CD4-positive, alpha-beta T cell treated with Interleukin-10 for 1 hour (primary cell): Measurements from ENCODE around the gene CRY1.

ENCODE experiments used
- DNase-seq: peaks from one replicate; pipeline ENCODE4 v3.0.0-alpha.2; 2020

CRY1 gene

DNA sequence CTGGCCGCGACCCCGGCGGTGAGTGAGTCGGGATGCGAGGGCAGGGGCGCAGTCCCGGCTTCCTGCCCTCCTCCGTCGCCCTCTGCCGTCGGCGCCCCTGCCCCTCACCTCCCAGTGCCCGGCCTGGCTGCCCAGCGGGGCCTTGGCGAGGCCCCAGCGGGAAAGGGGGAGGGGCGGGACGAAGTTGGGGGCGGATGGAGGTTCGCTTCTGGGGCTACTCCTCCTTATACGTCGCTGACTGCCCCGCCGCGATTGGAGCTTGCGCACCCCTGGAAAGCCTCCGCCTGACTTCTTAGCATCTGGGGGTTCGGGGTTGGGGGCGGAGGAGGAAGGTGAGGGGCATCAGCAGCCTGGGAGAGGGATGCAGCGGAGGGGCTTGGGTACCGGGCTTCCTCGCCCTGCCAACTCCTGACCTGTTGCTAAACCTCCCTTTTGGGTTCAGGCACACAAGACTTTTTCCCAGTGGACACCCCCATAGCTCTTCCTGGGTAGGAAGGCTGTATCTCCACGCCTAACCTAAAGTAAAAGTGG is 137.2 kb downstream of the CRY1 start:
- DNase-seq: peak; percentile 59

DNA sequence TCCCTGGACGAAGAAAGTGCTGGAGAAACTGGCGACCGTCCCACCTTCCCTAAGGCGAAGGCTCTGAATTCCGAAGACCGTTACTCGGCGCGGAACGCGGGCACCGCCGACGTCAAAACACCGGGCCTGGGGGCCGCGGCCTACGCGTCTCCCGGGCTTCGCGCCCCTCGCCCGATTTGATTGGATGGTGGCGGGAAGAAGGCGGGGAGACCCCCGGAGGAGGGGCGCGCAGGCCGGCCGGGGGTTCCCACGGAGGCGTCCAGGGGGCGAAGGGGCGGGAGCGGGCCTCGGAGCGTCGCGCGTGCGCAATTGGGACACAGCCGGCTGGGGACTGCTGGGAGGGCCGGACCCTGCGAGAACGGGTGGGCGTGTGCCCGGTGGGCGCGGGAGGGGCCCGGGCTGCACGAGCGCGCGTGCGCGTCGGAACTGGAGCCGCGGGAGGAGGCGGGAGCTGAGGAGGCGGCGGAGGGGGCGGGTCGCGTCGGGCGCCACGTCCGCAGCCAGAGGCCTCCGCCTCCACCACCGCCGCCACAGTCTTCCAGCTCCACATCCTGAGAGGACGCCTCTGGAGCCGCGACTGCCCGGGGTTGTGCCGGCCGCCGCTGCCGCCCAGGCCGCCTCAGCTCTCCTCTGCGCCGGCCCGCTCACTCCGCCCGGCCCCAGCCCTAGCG is 137.8 kb downstream of the CRY1 start, which contains the start of gene TMEM263:
Gene TMEM263 (plus strand): TSS at position 531 of the 671 bp plus-strand sequence. CDS start 11,210 bp downstream, outside the sequence.
- peak; percentile 96 for DNase-seq

DNA sequence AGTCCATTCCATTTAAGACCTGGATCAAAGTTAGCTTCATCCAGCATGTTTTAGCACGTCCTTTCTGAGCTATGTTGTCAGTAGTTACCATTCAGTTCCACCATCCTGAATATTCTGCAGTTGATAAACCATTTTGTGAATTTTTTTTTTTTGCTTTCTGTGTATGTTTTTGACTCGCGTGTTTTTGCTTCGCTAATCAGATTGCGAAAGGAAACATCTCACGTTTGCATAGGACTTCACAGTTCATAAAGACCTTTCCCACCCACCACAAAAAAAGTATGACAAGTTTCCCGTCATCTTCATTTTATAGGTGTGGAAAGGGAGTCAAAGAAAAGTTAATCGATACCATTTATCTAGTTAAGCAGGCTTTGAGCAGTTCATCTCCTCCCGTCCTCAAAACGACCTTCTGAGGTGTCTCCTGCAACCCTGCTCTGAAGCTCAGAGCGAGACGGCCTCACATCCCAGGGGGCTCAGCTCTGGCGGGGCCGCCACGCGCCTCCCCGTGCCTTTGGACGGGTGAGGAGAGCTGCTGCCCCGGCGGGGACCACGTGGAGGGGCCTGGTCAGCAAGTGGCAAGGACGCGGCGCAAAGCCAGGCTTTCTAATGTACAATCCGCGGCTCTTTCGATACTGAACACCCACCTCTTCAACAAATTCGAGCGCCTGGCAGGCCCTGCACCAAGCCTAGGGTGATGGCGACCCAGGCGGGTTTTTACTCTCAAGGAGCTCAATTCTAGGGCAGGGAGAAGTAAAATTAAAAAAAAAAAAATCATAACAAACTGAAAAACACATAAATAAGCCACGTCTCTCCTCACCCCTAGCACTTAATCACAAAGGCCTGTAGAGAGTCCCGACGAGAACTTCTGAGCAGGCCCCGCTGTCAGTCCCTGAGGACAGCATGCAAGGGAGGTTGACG is 138.6 kb downstream of the CRY1 start:
- peak; percentile 11 for DNase-seq

DNA sequence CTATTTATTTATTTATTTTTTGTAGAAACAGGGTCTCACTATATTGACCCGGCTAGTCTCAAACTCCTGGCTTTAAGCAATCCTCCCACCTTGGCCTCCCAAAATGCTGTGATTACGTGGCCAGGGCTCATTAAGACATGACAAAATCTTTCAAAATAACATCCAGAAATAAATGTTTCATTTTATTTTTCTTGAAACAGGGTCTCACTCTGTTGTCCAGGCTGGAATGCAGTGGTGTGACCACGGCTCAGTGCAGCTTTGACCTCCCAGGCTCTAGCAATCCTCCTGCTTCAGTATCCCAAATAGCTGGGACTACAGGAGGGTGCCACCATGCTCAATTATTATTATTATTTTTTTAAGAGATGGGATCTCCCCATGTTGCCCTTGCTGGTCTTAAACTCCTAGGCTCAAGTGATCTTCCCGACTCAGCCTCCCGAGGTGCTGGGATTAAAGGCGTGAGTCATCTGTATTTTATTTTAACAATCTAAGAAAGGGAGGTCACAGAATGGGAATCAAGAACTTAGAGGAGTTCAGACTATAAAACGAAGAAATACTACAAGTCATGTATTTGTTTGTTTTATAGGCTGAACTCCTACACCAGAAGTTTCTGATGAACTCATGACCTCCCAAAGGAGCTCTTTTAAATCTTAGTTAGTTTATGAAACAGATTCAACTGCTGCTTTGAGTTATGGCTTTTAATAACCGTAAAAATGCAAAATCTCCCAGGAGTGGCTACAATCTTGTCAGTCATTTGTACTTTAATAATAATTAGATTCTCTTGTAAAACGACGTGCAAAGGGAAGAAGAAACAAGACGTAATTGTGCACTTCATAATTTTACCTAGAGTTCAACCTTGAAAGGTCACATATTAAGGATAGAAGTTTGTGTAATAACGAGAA is 139.7 kb downstream of the CRY1 start:
- no peak for DNase-seq

DNA sequence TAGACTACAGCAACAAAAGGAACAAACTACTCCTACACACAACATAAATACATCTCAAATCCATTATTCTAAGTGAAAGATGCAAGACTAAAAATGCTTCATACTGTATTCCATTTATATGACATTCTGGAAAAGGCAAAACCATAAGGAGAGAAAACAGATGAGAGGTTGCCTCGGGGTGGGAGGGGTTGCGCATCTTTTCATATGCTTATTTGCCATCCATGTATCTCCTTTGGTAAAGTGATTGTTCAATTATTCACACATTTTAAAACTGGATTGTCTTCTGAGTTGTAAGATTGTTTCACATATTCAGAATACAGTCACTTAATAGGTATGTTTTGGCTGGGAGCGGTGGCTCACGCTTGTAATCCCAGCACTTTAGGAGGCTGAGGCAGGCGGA is 142.8 kb downstream of the CRY1 start:
- no peak for DNase-seq

DNA sequence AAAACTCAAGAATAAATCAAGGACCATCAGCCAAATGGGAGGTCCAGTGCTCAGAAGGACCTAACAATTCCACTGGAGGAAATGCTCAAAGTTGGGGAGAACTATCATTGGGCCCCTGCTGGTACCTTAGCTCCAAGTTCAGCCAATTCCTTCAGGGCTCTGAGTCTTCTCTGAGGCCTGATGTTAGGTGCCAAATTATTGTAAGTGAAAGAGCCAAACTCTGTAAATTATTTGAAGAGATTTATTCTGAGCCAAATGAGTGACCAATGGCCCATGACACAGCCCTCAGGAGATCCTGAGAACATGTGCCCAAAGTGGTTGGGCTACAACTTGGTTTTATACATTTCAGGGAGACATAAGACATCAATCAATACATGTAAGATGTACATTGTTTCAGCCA is 145.9 kb downstream of the CRY1 start:
- no peak for DNase-seq

DNA sequence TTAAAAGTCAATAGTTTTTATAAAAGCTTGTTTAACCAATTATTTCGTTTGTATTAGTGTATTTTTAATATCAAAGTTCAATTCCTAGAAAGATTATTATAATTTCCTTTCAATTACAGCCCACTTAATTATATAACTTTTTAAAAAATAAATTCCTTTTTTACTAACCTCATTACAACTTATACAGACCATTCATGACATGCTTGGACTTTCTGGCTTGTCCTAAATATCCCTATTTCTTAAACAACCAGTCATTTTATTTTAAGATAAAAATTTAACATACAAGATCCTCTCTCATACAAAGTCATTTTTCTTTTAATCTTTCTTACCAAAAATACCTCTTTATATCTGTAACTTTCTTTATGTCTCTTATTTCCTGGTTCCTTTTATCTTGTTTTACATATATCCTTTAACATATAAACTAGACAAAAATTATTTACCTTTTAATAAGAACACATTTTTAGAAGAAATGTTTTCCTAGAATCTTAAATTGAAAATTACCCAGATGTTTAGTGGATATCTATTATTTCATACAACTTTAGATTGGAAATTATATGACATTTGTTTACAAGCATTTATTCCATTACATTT is 148.0 kb downstream of the CRY1 start:
- DNase-seq: no peak

DNA sequence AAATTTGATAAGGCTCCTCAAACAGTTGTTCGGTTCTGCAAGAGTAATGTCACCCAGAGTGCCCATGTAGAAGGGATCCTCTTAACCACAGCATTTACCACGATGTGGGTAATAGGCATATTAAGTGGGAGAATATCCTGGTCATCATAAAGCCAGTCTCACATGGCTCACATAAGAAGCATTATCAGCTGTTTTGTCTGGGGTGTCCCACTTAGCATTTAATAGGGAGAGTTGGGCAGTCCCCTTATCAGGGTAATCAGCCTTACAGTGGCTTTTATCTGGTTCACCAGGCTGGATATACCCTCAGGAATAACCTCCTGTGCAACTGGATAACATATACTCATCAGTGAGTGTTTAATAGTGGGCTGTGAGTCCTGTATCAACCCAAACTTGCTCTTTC is 150.6 kb downstream of the CRY1 start:
- DNase-seq: no peak

DNA sequence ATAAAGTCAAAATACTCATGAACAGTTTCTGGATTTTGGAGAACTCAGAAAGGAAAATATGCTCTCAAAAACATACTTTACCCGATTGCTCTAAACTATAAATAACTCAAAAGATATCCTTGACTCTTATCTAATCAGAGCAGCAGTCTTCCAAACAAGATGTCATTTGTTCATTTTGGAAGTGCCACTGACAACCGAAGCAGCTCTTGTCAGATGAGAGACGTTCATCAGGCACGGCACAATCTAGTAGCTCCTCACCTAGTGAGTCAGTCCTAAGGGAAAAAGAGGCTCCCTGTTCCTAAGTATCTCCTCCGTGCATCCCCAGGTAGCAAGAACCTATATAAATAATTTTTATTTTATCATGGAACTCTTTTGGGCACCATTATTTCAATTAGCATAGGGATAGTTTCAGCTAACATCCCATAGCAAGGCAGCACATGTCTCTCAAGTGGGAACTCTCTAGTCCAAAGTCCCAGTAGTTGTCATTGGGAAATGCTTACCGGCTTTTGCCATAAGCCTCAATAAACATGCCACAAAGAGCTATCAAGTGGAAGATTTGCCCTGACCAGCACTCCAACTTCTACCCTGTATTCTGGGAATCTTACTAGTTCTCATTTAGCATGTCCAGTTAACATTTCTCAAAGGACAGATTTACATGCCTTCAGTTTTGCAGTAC is 151.7 kb downstream of the CRY1 start:
- DNase-seq: no peak
